GM19035 (cell line): Measurements from ENCODE around the gene THUMPD2.
"Not testable (repeated sequence)": the region's sequence is repeated elsewhere in the genome, so short reads cannot be mapped to it uniquely, and the experiment has no call there.

Experiments
- ATAC-seq: cut with Tn5 transposase; IDR thresholded peaks from one replicate; pipeline ENCODE4 v1.9.1; 2021; ENCODE audit not compliant: unreplicated experiment

Gene THUMPD2, protein sequence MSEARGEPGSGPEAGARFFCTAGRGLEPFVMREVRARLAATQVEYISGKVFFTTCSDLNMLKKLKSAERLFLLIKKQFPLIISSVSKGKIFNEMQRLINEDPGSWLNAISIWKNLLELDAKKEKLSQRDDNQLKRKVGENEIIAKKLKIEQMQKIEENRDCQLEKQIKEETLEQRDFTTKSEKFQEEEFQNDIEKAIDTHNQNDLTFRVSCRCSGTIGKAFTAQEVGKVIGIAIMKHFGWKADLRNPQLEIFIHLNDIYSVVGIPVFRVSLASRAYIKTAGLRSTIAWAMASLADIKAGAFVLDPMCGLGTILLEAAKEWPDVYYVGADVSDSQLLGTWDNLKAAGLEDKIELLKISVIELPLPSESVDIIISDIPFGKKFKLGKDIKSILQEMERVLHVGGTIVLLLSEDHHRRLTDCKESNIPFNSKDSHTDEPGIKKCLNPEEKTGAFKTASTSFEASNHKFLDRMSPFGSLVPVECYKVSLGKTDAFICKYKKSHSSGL

DNA sequence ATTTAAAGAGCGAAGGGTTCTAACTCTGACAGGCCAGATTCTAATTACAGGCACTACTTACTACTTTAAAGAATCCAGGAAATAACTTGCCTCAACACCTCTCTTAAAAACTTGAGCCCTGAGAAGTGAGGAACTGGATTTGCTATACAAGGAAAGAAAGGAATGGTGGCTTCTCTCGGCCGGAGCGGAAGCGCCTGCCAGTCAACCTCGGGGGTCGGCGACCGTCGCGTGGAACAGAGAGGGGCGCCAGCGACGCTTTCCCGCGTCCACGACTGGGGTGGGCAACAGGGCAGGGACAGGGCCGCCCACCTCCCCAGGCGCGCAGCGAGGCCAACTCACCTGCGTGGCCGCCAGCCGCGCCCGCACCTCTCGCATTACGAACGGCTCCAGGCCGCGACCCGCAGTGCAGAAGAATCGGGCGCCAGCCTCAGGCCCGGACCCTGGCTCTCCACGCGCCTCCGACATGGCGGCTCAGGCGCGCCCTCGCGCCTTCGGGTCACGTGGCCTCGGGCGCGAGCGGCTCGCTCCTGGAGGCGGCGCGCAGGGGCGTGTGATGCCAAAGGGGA lies at the start of gene THUMPD2:
THUMPD2 (minus strand) TSS at position 484 of the 566 bp plus-strand sequence; CDS start at position 465, 19 bp downstream.
- peak; percentile 78 for ATAC-seq

DNA sequence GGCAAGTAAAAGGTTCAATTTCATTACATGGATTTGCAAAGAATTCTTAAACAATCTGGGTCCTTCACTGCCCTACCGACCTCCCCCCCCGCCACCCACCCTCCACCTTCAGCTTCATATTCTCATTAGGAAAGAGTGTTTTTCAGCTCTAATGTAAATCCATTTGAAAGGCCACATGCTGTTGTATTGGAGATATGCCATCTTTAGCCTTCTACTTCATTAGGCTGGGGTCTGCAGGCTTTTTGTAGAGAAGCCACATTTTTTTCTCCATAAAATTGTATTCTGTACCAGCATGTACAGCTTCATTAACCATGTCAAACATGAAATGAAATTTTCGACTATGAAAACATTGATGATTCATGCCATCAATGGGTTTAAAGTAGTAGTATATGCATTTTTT lies 42.8 kb upstream of the THUMPD2 start:
- ATAC-seq, result no peak

DNA sequence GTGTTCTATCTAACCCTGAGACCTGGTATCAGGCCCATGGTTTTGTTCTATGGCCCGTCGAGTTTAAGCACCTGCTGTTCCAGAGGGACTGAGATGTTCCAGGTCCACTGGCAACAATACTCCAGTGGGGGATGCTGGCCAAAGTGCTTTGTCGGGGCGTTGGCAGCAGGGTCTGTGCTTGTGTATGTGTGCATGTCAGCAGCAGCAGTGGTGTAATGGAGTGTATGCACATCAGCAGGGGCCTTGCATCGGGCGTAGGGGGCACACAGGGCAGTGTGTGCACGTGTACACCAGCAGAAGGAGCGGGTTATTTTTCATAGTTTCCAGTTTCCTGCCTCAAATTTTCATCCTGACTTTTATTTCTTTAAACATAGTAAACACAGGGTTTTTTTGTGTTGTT lies 37.8 kb upstream of the THUMPD2 start:
- ATAC-seq, result no peak

DNA sequence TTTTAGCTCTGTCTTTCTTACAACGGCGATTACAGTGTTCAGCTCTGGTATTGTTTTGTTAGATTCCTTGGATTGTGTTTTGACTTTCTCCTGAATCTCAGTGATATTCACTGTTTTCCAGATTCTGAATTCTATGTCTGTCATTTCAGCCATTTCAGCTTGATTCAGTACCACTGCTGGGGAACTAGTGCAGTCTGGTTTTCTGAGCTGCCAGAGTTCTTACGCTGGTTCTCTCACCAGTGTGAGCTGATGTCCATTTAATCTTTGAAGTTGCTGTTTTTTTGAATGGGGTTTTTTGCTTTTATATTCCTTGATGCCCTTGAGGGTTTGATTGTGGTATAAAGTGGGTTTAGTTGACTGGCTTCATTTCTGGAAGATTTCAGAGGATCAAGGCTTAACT lies 37.4 kb upstream of the THUMPD2 start:
- ATAC-seq, result no peak

DNA sequence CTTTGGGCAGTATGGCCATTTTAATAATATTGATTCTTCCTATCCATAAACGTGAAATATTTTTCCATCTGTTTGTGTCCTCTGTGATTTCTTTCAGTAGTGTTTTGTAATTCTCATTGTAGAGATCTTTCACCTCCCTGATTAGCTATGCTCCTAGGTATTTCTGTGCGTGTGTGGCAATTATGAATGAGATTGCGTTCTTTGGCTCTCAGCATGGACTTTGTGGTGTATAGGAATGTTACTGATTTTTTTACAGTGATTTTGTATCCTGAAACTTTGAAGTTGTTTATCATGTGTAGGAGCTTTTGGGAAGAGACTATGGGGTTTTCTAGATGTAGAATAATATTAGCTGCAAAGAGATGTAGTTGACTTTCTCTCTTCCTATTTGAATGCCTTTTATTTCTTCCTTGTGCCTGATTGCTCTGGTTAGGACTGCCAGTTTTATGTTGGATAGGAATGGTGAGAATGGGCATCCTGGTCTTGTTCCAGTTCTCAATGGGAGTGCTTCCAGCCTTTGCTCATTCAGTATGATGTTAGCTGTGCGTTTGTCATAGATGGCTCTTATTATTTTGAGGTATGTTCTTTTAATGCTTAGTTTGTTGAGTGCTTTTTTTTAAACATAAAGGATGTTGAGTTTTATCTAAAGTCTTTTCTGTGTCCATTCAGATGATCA lies 27.0 kb upstream of the THUMPD2 start:
- no peak for ATAC-seq

DNA sequence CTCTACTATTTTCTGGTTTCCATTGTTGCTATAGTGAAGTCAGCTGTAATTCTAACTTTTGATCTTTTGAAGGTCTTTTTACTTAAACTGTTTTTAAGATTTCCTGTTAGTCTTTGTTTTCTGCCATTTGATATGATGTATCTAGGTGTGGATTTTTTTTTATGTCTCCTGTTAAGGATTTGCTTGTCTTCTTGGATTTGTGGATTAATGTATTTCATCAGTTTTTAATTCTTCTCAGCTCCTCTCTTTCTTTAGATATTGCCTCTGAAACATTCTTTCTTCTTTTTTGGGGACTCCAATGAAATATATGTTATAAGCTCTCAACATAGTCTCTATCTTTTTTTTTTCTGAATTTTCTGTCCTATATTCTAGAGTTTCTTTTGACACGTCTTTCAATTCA lies 24.8 kb upstream of the THUMPD2 start:
- ATAC-seq, result no peak

DNA sequence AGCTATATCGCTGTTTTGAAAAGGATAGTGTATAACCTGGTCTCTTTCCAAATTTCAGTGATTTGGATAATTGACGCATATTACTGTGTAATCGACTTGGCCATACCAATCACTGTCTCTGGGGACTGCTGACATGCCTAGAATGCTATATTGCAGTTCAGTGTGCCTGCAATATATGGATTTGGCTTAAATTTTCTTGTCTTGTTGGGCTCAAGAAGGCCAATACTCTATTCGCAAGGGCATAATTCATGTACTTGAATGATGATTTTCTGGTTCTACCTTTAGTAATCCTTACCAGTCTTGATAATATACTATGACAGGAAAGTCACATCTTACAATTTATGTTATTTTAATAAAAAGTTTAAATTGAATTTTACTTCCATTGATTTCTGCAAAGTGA lies 21.7 kb upstream of the THUMPD2 start:
- no peak for ATAC-seq

DNA sequence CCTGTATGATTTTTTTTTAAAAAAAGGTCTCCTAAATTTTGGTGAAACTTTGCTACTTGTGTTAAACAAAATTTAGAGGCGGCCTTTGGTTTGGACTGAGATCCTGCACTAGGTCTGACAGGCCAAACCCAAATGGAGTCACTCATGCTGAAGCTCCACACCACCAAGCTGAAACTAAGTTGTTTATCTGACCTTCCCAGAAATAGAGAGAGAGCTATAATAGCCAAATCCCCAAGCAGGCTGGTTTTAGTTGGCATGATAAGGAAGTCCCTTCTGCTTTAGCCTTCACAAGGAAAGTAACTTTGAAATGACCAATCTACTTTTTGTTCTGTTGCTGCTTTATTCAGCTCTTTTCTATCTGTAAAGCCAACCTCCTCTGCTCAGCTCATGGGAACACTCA lies 17.1 kb upstream of the THUMPD2 start:
- ATAC-seq, result no peak

DNA sequence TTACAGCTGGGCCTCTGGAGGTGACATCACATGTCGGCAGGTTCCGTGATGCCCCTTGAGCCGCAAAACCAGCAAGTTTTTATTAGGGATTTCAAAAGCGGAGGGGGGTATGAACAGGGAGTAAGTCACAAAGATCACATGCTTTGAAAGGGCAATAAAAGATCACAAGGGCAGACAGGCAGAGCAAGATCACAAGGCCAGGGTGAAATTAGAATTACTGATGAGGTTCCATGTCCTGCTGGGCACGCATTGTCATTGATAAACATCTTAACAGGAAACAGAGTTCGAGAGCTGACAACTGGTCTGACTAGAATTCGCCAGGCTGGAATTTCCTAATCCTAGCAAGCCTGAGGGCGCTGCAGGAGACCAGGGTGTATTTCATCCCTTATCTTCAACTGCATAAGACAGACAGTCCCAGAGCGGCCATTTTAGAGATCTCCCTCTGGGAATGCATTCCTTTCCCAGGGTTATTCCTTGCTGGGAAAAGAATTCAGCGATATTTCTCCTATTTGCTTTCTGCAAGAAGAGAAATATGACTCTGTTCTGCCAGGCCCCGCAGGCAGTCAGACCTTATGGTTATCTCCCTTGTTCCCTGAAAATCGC lies 11.3 kb upstream of the THUMPD2 start:
- not testable (repeated sequence) for ATAC-seq

DNA sequence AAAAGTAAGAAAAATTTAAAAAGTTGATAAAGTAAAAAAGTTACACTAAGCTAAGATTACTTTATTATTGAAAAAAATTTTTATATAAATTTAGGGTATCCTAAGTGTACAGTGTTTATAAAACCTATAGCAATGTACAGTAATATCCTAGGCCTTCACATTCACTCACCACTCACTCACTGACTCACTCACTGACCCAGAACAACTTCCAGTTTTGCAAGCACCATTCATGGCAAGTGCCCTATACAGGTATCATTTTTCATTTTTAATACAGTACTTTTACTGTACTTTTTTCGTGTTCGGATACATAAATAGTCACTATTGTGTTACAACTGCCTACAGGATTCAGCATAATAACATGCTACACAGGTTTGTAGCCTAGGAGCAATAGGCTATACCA lies 8.9 kb upstream of the THUMPD2 start:
- ATAC-seq, result no peak

DNA sequence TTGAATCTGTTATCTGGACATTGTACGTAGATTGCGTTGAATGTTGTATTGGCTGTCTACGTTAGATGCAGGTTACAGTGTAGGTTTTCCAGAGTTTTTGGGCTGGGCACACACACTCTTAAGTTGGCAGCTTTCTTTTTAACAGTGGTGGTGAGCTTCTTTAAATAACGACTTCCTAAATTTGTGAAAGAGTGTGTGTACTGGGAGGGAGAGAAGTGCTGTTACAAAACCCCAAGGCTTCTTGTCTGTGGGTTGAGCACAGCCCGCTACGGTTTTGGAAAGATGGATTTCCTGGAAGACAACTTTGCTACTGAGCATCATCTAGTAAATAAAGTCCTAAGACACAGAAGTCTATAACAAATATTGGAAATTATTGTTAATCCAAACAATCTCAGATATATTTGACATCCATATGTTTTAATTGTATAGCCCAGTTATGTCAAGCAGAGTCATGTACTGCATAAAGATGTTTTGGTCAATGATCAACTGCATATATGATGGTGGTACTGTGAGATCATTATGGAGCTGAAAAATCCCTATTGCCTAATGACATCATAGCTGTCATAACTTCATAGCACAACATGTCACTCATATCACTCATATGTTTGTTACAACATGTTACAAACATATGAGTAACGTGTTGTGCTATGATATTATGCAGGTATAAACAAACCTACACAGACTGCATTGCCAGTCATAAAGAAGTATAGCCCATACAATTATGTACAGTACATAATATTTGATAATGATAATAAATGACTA lies 7.9 kb upstream of the THUMPD2 start:
- no peak for ATAC-seq

DNA sequence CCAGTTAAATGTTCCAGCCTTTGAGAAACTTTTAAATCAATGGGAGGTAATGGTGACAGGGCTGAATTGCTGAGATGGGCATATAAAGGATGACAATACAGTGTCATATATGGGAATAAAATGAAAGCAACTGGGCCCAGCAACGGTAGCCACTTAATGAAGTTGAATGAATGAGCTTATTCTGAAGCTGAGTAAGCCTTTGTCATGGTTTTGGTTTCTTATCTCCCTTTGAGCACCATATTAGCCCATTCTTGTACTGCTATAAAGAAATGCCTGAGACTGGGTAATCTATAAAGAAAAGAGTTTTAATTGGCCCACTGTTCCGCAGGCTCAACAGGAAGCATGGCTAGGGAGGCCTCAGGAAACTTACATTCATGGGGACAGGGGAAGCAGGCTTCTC lies 3.5 kb upstream of the THUMPD2 start:
- ATAC-seq, result no peak

DNA sequence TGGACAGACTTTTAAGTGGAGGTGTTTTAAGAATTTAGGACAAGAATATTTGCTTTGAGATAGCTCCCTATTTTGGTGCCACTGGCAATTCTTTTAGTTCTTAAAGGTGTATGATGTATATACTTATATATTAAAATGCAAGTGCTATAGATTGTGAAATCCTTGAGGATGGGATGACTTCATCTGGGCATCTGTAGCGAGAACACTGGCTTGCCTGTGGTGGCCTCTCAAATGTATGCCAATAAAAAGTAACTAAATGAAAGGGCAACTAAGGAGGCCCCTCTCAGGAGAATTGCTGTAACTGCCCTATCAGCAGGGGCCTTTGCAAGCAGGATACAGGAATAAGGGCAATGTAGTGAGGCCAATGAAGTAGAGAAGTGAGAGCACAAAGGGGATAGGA lies 2.6 kb upstream of the THUMPD2 start:
- no peak for ATAC-seq

DNA sequence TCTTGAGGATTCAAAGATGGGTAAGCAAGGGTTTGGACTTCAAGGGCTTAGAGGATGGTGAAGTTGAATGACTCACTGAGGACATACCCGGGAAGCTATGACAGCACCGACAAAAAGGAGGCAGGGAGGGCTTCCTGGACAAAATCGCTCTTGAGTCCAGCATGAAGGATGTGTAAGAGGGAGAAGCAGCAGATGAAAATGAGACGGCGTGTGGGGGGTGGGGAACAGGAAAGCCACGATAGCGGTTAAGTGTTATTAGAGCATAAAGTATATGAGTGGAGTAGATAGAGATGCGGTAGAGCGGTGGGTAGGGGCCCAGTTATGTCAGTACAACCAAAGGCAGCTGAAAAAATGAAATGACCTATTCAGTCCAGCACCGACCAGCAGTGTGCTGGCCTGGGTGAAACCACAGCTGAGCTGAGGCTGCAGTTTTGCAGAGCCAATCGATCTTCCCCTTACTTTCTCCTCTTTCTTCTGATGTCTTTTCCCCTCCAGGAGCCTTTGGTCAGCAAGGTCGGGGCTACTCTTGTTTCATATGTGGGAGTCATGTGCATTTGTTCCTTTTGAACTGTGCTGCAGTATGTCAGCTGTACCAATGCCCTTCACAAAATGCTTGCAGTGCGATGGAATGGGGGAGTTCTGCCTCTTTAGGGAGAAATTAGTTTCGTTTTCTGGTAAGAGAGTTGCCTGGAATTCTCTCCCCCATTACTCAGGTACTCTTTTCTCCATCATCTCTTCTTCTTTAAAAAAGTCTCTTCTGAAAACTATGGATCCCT lies 2.0 kb upstream of the THUMPD2 start:
- ATAC-seq, result no peak

DNA sequence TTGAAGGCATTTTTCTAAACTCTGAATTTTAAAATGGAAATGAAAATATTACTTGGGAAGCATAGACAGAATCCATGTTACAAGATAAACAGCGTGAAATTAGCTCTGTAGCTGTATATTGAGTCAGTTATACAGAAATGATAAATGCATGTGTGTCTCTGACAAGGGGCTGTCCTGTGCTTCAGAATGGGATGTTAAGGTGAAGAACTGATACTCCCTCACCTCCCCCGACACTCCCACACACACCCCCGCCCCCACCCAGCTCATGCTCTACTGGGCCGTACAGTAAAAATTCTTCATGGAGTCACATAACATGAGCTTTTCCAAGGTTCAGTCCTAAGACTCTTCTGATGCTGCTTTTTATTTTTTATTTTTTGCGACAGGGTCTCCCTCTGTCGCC lies 869 bp upstream of the THUMPD2 start:
- ATAC-seq, result no peak

DNA sequence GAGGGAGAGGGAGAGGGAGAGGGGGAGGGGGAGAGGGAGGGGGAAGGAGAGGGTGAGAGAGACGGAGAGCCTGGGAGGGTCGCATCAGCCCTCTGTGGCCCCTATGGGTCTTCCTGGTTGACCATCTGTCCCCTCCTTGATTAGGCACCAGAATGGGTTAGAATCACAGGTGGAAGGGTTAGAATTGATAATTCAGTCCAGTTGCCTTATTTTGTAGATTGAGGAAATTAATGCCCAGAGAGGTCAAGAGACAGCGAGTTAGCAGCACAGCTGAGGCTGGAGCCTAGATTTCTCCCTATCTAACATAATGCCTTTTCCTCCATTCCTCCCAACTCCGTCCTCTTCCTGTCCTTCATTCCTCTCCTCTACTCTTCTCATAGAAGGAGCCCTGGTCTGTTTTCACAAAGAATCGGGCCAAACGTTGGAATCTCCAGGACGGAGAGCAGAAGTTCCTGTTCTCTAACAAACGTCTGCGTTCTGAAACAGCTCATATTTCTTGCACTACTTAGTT lies 338 bp upstream of the THUMPD2 start:
- ATAC-seq, result no peak

DNA sequence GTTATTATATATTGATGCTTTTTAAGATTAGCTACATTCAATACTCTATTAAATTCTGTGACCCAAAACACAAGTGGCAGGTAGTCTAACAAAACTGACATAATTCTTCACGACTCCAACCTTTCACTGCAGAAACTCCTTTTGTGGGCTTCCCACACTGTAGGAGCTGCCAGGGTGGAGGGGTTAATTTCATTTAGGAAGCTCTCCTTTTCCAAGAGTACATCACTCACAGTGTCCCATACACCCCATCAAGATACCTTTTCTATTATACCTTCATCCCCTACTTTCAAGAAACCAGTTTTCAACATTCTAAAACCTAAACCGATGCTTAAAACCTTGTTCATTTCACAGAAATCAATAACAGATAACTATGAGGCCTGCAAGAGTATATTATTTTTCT lies 825 bp downstream of the THUMPD2 start:
- ATAC-seq, result peak; percentile 2

DNA sequence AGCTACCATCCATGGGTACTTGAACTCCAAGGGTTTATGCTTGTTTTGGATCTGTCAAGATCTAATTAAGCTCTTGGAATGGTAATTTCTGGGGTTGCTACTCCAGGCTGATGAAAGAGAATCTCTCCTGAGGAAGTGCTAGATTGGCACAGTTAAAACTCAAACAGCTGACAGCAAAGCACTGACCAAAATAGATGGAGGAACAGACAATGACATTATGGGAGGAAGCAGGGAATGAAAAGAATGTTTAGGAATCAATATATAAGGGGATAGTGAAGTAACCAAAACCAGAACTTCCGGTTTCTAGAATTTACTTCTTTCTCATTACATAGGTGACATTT lies 6.3 kb downstream of the THUMPD2 start:
- ATAC-seq, result no peak

DNA sequence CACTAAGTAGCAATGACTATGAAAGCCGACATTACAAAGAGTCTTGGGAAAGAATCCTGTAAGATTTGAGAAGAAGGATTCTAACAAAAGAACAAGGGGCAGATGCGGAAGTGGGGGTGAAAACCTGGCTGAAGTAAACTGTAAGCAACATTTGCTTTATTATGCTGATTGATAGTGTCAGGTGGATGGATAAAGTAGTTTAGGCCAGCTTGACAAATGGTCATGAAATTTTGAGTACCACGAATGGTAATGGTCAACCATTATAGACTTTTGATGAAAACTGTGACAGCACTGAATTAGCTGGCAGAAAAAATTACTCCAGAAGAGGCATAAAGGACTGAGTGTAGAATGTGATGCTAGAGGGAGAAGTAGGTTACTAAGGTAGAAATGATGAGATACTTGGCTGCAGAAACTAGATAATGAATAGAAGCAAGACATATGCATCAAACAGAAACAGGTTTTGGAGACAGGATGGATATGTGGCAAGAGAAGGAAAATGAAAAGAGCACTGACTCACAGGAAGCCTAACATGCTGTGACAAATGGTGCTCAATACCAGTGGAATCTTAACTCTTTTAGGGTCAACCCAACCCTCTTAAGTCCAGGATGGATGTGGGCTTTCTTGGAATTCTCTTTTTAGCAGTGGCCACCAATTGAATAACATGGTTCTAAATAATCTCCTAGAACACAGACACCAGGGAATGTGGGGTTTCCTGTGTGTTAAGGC lies 6.8 kb downstream of the THUMPD2 start:
- no peak for ATAC-seq
